Hepatocyte (in vitro differentiated cells): ENCODE results near the gene MTMR12. TPM values are rescaled to one million over a fixed set of nuclear protein-coding genes. Genes with fewer than 3 reads are reported as not detected.

ENCODE experiments used
- DNase-seq: peaks from one replicate; pipeline ENCODE4 v3.0.0-alpha.2; 2016; ENCODE audit warnings: low spot score
- H2AFZ ChIP-seq: fragments of 200-600 bp; sonication (generic); 2 replicates; pipeline ENCODE4 v1.6.0; 2016; ENCODE audit warnings: antibody characterized with exemption, mild to moderate bottlenecking
- H3K27ac ChIP-seq: fragments of 200-600 bp; sonication (generic); 2 replicates; pipeline ENCODE4 v1.5.1; 2016; ENCODE audit warnings: mild to moderate bottlenecking
- H3K27me3 ChIP-seq: fragments of 200-600 bp; sonication (generic); 2 replicates; pipeline ENCODE4 v1.6.1; 2016
- H3K36me3 ChIP-seq: fragments of 200-600 bp; sonication (generic); replicated peaks from 2 replicates; pipeline ENCODE4 v1.5.1; 2016; ENCODE audit warnings: low read depth; ENCODE audit not compliant: insufficient read depth
- H3K4me1 ChIP-seq: fragments of 200-600 bp; sonication (generic); 2 replicates; pipeline ENCODE4 v1.5.1; 2016; ENCODE audit warnings: mild to moderate bottlenecking, moderate library complexity; ENCODE audit not compliant: insufficient read depth
- H3K4me2 ChIP-seq: fragments of 200-600 bp; sonication (generic); 2 replicates; pipeline ENCODE4 v1.6.0; 2016
- H3K4me3 ChIP-seq: fragments of 200-600 bp; sonication (generic); 2 replicates; pipeline ENCODE4 v1.5.1; 2016; ENCODE audit warnings: mild to moderate bottlenecking
- H3K79me2 ChIP-seq: fragments of 200-600 bp; sonication (generic); 2 replicates; pipeline ENCODE4 v1.6.0; 2017; ENCODE audit warnings: mild to moderate bottlenecking
- H3K9me2 ChIP-seq: fragments of 200-600 bp; sonication (generic); replicated peaks from 2 replicates; pipeline ENCODE4 v1.6.0; 2017; ENCODE audit warnings: mild to moderate bottlenecking; ENCODE audit not compliant: insufficient read depth
- H3K9me3 ChIP-seq: fragments of 200-600 bp; sonication (generic); 2 replicates; pipeline ENCODE4 v1.5.1; 2016; ENCODE audit warnings: low read depth, mild to moderate bottlenecking
- H4K20me1 ChIP-seq: fragments of 200-600 bp; sonication (generic); 2 replicates; pipeline ENCODE4 v1.6.0; 2016; ENCODE audit warnings: mild to moderate bottlenecking; ENCODE audit not compliant: insufficient read depth, poor library complexity, severe bottlenecking
- CTCF ChIP-seq: fragments of 200-600 bp; sonication (generic); IDR thresholded peaks from 2 replicates; pipeline ENCODE4 v1.5.1; 2016; ENCODE audit warnings: antibody characterized with exemption, mild to moderate bottlenecking; ENCODE audit not compliant: poor library complexity
- EZH2 ChIP-seq: fragments of 200-600 bp; sonication (generic); IDR thresholded peaks from 2 replicates; pipeline ENCODE4 v1.6.1; 2016; ENCODE audit warnings: antibody characterized with exemption, mild to moderate bottlenecking, borderline replicate concordance
- EZH2phosphoT487 ChIP-seq: fragments of 200-600 bp; sonication (generic); IDR thresholded peaks from one replicate; pipeline ENCODE4 v1.6.1; 2018; ENCODE audit warnings: antibody characterized with exemption, mild to moderate bottlenecking, low read depth, moderate library complexity; ENCODE audit not compliant: unreplicated experiment, severe bottlenecking
- WGBS: methylation state at CpG from one replicate; pipeline ENCODE4 v1.1.6; 2016; ENCODE audit warnings: low lambda C conversion rate; ENCODE audit errors: missing lambda C conversion rate; 5-methylcytosine and 5-hydroxymethylcytosine counted together
- polyA plus RNA-seq: library from polyadenylated mRNA; unstranded; fragments of >200 nt; fragmentation: Nextera tagmentation; extraction: Ambion mirVana; gene quantifications from 2 replicates; pipeline ENCODE4 v1.2.1, GENCODE V29; 2016
- total RNA-seq: library from RNA; depleted of rRNA; stranded (reverse); fragments of >200 nt; gene quantifications from 2 replicates; pipeline ENCODE4 v1.2.3, GENCODE V29; 2014

Gene MTMR12
- total and polyA plus RNA-seq, 2 experiments from 2014 or later = 11.0 to 19.7 TPM

DNA sequence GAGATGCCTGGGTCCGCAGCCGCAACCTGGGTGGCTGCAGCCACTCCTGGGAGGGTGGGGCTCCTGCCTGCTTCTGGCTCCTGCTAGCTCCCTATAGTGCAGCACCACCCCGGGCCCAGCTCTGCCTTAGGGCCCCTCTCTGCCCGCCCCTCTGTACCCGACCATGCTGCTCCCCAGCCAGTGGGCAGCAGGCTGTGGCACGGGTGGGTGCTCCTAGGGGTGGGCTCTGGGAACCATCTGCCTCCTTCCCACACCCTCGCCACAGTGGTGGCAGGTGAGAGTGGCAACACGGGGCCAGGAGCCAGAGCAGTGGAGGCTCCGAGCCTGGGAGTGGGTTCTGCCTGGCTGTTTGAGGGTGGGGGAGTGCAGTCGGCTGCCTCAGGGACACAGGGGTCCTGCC is 7.8 kb upstream of the MTMR12 start:
- WGBS = 90% methylated on average over 4 of the region's 10 CpGs
- Histone ChIP-seq H3K36me3 (no peaks in the 10 kb centered on the region), H2AFZ (no peak overlapping the region), H3K79me2 (no peaks in the 10 kb centered on the region), H3K27me3 (no peaks in the 10 kb centered on the region), H3K9me3 (no peaks in the 10 kb centered on the region), H3K4me3 (no peak overlapping the region), H3K4me2 (no peak overlapping the region), H3K9me2 (no peaks in the 10 kb centered on the region), H4K20me1 (no peaks in the 10 kb centered on the region), H3K4me1 (no peaks in the 10 kb centered on the region), H3K27ac (no peak overlapping the region)
- TF ChIP-seq CTCF = no peak
- TF ChIP-seq EZH2 = no peak
- no peak for TF ChIP-seq EZH2phosphoT487
- DNase-seq = no peak

DNA sequence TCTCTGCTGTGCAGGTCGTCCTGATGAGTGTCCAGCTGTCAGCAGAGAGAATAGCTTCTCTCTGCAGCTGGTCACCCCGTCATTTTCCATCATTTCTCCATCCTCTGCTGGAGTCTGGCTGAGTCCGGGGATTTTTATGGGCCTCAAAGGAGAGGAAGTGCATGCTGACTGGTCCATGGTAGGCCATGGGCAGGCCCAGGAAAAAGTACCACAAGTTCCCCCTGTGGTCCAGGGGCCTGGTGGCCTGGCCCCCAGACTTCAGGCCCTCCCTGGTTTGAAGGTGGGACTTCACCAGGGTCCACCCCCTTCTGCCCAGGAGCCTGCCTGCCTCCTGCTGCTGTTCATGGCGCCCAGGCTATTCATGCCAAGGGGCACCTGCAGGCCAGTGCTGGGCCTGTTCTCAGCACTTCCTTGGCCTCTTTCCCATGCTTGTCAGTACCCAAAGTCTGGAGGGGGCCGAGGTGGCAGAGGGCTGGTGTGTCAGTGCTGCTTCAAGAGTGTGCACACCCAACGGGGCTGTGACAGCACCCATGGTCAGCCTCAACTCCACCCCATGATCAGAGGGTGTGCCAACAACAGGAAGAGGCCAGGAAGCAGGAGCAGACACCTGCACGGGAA is 7.3 kb upstream of the MTMR12 start:
- H3K79me2 ChIP-seq = no peaks in the 10 kb centered on the region
- DNase-seq = no peak
- WGBS = 73% methylated on average over 7 of the region's 7 CpGs
- no peak overlapping the region for H2AFZ ChIP-seq
- no peak overlapping the region for H3K4me3 ChIP-seq
- H3K27ac ChIP-seq = no peak overlapping the region
- no peaks in the 10 kb centered on the region for H3K9me3 ChIP-seq
- no peak for TF ChIP-seq EZH2
- no peak for TF ChIP-seq EZH2phosphoT487
- no peak for TF ChIP-seq CTCF
- H4K20me1 ChIP-seq = no peaks in the 10 kb centered on the region
- no peaks in the 10 kb centered on the region for H3K36me3 ChIP-seq
- H3K27me3 ChIP-seq = no peaks in the 10 kb centered on the region
- H3K9me2 ChIP-seq = no peaks in the 10 kb centered on the region
- H3K4me1 ChIP-seq = no peaks in the 10 kb centered on the region
- no peak overlapping the region for H3K4me2 ChIP-seq

- no peak for TF ChIP-seq EZH2phosphoT487
- no peak for TF ChIP-seq EZH2
- TF ChIP-seq CTCF = no peak
- no peak overlapping the region for H3K4me2 ChIP-seq
- no peaks in the 10 kb centered on the region for H3K9me3 ChIP-seq
- H4K20me1 ChIP-seq = no peaks in the 10 kb centered on the region
- H3K27ac ChIP-seq = no peak overlapping the region
- H3K4me1 ChIP-seq = no peaks in the 10 kb centered on the region
- no peak for DNase-seq
- H3K9me2 ChIP-seq = no peaks in the 10 kb centered on the region
- no peaks in the 10 kb centered on the region for H3K79me2 ChIP-seq
- H3K4me3 ChIP-seq = no peak overlapping the region
- no peaks in the 10 kb centered on the region for H3K36me3 ChIP-seq
- 69% methylated on average over 7 of the region's 7 CpGs for WGBS
- no peaks in the 10 kb centered on the region for H3K27me3 ChIP-seq
- no peak overlapping the region for H2AFZ ChIP-seq
Observed at GRCh38 chr5:32319392-32319791, 6.7 kb upstream of the MTMR12 start.

DNA sequence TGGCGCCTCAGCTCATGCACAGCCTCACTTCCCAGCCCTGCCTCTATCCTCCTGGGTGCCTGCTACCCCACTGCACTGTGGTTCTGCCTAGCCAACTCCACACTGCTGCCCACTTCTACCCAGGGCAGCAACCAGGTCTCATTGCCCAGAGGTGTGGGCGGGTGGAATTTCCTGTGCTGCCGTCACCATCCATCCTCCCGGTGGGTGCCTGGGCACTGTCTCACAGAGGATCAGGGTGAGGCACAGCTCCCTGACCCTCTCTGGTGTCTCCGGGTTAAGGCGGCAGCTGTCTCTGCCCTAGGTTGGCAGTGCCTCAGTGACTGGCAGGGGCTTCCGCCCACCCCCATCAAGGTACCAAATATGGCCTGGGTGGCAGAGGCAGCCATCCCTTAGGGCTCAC is 4.3 kb upstream of the MTMR12 start:
- no peak for DNase-seq
- Histone ChIP-seq H3K4me1 (no peaks in the 10 kb centered on the region), H3K9me3 (no peaks in the 10 kb centered on the region), H3K27me3 (no peaks in the 10 kb centered on the region), H3K9me2 (no peaks in the 10 kb centered on the region), H4K20me1 (no peaks in the 10 kb centered on the region), H3K79me2 (peaks cover under 1% of the 10 kb centered on the region), H3K36me3 (no peaks in the 10 kb centered on the region), H2AFZ (no peak overlapping the region), H3K27ac (no peak overlapping the region), H3K4me2 (no peak overlapping the region), H3K4me3 (no peak overlapping the region)
- 92% methylated on average over 7 of the region's 7 CpGs for WGBS
- TF ChIP-seq EZH2 (no peak), EZH2phosphoT487 (no peak), CTCF (no peak)
